ENCODE measurements around the gene SH3YL1. TPM values are rescaled to one million over a fixed set of nuclear protein-coding genes. Genes with fewer than 3 reads are reported as not detected.

SH3YL1 gene
- total and polyA plus RNA-seq, 2 of the 4 experiments (the other 2 are of a cell fraction) = 18.1 to 21.2 TPM

DNA sequence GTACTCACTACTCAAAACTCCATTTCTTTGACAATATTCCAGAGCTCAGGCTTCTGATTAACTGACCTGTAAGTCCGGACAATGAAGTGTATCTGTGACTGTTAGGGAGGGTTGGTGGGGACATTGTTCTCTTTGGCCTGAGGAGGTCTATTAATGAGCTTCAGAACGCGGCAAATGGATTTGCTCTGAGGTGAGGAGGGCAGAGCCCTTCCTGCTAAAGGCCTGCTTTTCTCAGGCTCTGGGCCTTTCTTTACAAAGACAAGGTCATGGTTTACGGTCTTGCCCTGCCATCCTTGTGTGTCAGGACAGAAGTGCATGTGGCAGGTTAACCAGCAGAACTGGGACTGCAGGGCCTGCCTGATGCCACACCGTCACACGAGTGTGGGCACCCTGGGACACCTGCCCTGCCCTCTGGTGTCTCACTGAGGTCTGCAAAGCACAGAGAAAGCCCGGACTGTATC is 16.8 kb upstream of the SH3YL1 start:
- TF ChIP-seq, protein P1, sequence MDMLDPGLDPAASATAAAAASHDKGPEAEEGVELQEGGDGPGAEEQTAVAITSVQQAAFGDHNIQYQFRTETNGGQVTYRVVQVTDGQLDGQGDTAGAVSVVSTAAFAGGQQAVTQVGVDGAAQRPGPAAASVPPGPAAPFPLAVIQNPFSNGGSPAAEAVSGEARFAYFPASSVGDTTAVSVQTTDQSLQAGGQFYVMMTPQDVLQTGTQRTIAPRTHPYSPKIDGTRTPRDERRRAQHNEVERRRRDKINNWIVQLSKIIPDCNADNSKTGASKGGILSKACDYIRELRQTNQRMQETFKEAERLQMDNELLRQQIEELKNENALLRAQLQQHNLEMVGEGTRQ (IDR thresholded peaks at IDR 0.05; ENCODE audit: low read depth, low read length) = no peak
- TF ChIP-seq FOS (IDR thresholded peaks at IDR 0.05; ENCODE audit: low read depth, low read length) = no peak
- no peak for TF ChIP-seq MXI1 (IDR thresholded peaks at IDR 0.05; ENCODE audit: borderline replicate concordance, low read depth, low read length)
- no peak for TF ChIP-seq RFX5 (IDR thresholded peaks at IDR 0.05; ENCODE audit: low read depth, low read length)
- TF ChIP-seq SMC3 (IDR thresholded peaks at IDR 0.05; ENCODE audit: low read depth, low read length) = no peak
- TF ChIP-seq, protein P2, sequence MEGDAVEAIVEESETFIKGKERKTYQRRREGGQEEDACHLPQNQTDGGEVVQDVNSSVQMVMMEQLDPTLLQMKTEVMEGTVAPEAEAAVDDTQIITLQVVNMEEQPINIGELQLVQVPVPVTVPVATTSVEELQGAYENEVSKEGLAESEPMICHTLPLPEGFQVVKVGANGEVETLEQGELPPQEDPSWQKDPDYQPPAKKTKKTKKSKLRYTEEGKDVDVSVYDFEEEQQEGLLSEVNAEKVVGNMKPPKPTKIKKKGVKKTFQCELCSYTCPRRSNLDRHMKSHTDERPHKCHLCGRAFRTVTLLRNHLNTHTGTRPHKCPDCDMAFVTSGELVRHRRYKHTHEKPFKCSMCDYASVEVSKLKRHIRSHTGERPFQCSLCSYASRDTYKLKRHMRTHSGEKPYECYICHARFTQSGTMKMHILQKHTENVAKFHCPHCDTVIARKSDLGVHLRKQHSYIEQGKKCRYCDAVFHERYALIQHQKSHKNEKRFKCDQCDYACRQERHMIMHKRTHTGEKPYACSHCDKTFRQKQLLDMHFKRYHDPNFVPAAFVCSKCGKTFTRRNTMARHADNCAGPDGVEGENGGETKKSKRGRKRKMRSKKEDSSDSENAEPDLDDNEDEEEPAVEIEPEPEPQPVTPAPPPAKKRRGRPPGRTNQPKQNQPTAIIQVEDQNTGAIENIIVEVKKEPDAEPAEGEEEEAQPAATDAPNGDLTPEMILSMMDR (conservative IDR thresholded peaks at IDR 0.05; ENCODE audit: low read depth, low read length) = no peak
- TF ChIP-seq CEBPB (IDR thresholded peaks at IDR 0.05; ENCODE audit: low read depth, low read length) = no peak
- TF ChIP-seq POLR2A (IDR thresholded peaks at IDR 0.05; ENCODE audit: low read depth, low read length) = no peak
- TF ChIP-seq MAFK (IDR thresholded peaks at IDR 0.05; ENCODE audit: low read depth, low read length) = no peak
- no peak for TF ChIP-seq NFE2L2 (IDR thresholded peaks at IDR 0.05; ENCODE audit: low read depth, low read length)
- TF ChIP-seq, protein P3, sequence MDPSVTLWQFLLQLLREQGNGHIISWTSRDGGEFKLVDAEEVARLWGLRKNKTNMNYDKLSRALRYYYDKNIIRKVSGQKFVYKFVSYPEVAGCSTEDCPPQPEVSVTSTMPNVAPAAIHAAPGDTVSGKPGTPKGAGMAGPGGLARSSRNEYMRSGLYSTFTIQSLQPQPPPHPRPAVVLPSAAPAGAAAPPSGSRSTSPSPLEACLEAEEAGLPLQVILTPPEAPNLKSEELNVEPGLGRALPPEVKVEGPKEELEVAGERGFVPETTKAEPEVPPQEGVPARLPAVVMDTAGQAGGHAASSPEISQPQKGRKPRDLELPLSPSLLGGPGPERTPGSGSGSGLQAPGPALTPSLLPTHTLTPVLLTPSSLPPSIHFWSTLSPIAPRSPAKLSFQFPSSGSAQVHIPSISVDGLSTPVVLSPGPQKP (IDR thresholded peaks at IDR 0.05; ENCODE audit: borderline replicate concordance, low read depth, low read length) = no peak
- no peak for TF ChIP-seq MAZ (IDR thresholded peaks at IDR 0.05; ENCODE audit: borderline replicate concordance, low read depth, low read length)
- TF ChIP-seq RCOR1 (IDR thresholded peaks at IDR 0.05; ENCODE audit: insufficient replicate concordance, low read length) = no peak
- TF ChIP-seq BHLHE40 (IDR thresholded peaks at IDR 0.05; ENCODE audit: low read depth, low read length) = no peak
- TF ChIP-seq RAD21 (IDR thresholded peaks at IDR 0.05; ENCODE audit: low read length) = no peak
- TF ChIP-seq CHD1 (IDR thresholded peaks at IDR 0.05; ENCODE audit: low read depth, low read length) = no peak
- Histone ChIP-seq H3K9me3 (ENCODE audit: control insufficient read depth, insufficient read depth, low read length) (no peaks in the 10 kb centered on the region), H3K23ac (ENCODE audit: low read depth, low read length) (no peak overlapping the region), H4K8ac (ENCODE audit: low read depth in 2 of 2, low read length in 2 of 2) (no peak overlapping the region), H3K27me3 (ENCODE audit: control insufficient read depth, insufficient read depth, low read length) (no peaks in the 10 kb centered on the region), H2BK15ac (ENCODE audit: low read depth, low read length) (no peak overlapping the region), H3K56ac (ENCODE audit: extremely low read depth, insufficient read depth, low read length) (no peak overlapping the region), H2AK9ac (replicated peaks; ENCODE audit: low read depth, low read length, poor library complexity) (no peak overlapping the region), H2BK20ac (ENCODE audit: low read depth, low read length) (no peak overlapping the region), H2AFZ (replicated peaks; ENCODE audit: low read length, poor library complexity) (no peak overlapping the region), H3K4me3 (ENCODE audit: insufficient read depth, low read depth, low read length) (no peak overlapping the region), H3K4me1 (ENCODE audit: control insufficient read depth, insufficient read depth, low read length) (peaks cover 4% of the 10 kb centered on the region), H3K4ac (ENCODE audit: low read depth, low read length) (no peak overlapping the region), H3K9me1 (ENCODE audit: insufficient read depth, low read length) (peaks cover 13% of the 10 kb centered on the region; the same call in 1 of the 2 replicates), H3K14ac (replicated peaks; ENCODE audit: low read depth, low read length) (no peak overlapping the region), H2BK5ac (ENCODE audit: low read depth, low read length, poor library complexity, severe bottlenecking) (no peak overlapping the region), H4K91ac (ENCODE audit: insufficient read depth, low read depth, low read length) (no peak overlapping the region), H4K5ac (ENCODE audit: low read depth, low read length) (no peak overlapping the region), H3K9ac (ENCODE audit: low read depth, low read length) (no peak overlapping the region), H3K4me2 (ENCODE audit: low read depth, low read length) (no peak overlapping the region), H2AK5ac (ENCODE audit: low read depth, low read length) (no peak overlapping the region), H3K27ac (ENCODE audit: insufficient read depth, low read length) (no peak overlapping the region), H3K36me3 (ENCODE audit: control insufficient read depth, insufficient read depth, low read length) (peaks cover 31% of the 10 kb centered on the region), H3K18ac (ENCODE audit: low read depth, low read length) (no peak overlapping the region), H3K79me1 (ENCODE audit: low read depth in 1 of 2, low read length in 2 of 2) (peaks cover 10 to 16% of the 10 kb centered on the region in 2 experiments), H2BK120ac (ENCODE audit: low read depth, low read length) (no peak overlapping the region), H4K20me1 (ENCODE audit: insufficient read depth, low read length) (peaks cover 7% of the 10 kb centered on the region; the same call in 1 of the 2 replicates)
- 83% methylated on average over 3 of the region's 7 CpGs; no CpG with 5 or more reads in 1 of the 2 experiments for WGBS, 2 experiments (ENCODE audit: extremely low coverage in 2 of 2, insufficient read length in 1 of 2)
- intact Hi-C loops (cut with micrococcal nuclease) (no loop called here), dilution Hi-C loops (cut with HindIII; ENCODE audit: low sequenced_read_pairs, unreplicated experiment) (no loop called here), in situ Hi-C loops (cut with MboI; ENCODE audit: low sequenced_read_pairs) (no loop called here)
- CTCF ChIA-PET = interaction anchor here (0.6 to 1.2 kb wide), 2 partner anchors 19 to 34 kb away, joined by 3 to 6 read pairs; no protein-coding TSS in a partner anchor
- ATAC-seq (ENCODE audit: low read depth) (no peak), DNase-seq (no peak)
- BruUV-seq (replicated peaks) = no TSS peak
- POLR2A ChIA-PET (ENCODE audit: unreplicated experiment) = no interaction called here

Measured in IMR-90 (cell line).